Endothelial cell of umbilical vein (primary cell): ENCODE measurements around the gene CEP170. TPM values are rescaled to one million over a fixed set of nuclear protein-coding genes. Genes with fewer than 3 reads are reported as not detected.

Experiments
- BruUV-seq: library from RNA; stranded (reverse); fragments of 400-500 nt; replicated peaks from 2 replicates; lab custom pipeline; 2021; lab: Mats Ljungman, UMichigan
- CTCF ChIA-PET: fragments of 300-600, 350-600 bp; sonication (Branson Sonifier 250); formaldehyde crosslinking; loops from one replicate; lab custom pipeline; 2021; ENCODE audit warnings: antibody characterized with exemption, inconsistent platforms; lab: Charles Lee
- POLR2A ChIA-PET: fragments of 300-600, 350-600 bp; sonication (Branson Sonifier 250); formaldehyde crosslinking; loops from one replicate; lab custom pipeline; 2021; ENCODE audit warnings: antibody characterized with exemption, inconsistent platforms; lab: Charles Lee
- DNase-seq: peaks from one replicate; pipeline ENCODE4 v3.0.0-alpha.2; 2011; ENCODE audit warnings: low read depth, low spot score
- FAIRE-seq: peaks from 2 replicates; lab custom pipeline; 2011; peaks lifted over from hg19 to GRCh38; lab: Jason Lieb, UNC
- H2AFZ ChIP-seq: 2 replicates; pipeline ENCODE4 v1.6.0; 2012; ENCODE audit warnings: low read depth, low read length, control low read depth, inconsistent platforms
- H3K27ac ChIP-seq: 2 replicates; pipeline ENCODE4 v1.5.1; 2011; ENCODE audit warnings: low read depth, mild to moderate bottlenecking, control low read depth, low read length, moderate library complexity; ENCODE audit not compliant: insufficient read depth
- H3K27me3 ChIP-seq, 2 experiments: 2 replicates each; pipeline versions ENCODE4 v1.6.0 to v1.6.1; 2011; ENCODE audit warnings: low read length in 2 of 2, mixed read lengths in 1 of 2; ENCODE audit not compliant: control insufficient read depth in 2 of 2, insufficient read depth in 2 of 2
- H3K36me3 ChIP-seq, 2 experiments: 2 replicates in 1 of 2; 3 replicates in 1 of 2; pipeline ENCODE4 v1.5.1; 2011; ENCODE audit warnings: low read length in 2 of 2, mild to moderate bottlenecking in 1 of 2, moderate library complexity in 1 of 2; ENCODE audit not compliant: control insufficient read depth in 2 of 2, insufficient read depth in 2 of 2; ENCODE audit errors: extremely low read depth in 1 of 2
- H3K4me1 ChIP-seq: 3 replicates; pipeline ENCODE4 v1.5.1; 2011; ENCODE audit warnings: mild to moderate bottlenecking, low read length; ENCODE audit not compliant: control insufficient read depth, insufficient read depth; ENCODE audit errors: extremely low read depth
- H3K4me2 ChIP-seq: 2 replicates; pipeline ENCODE4 v1.6.1; 2011; ENCODE audit warnings: low read length, control low read depth, mixed read lengths; ENCODE audit not compliant: insufficient read depth
- H3K4me3 ChIP-seq, 3 experiments: fragments of 200-600 bp in 1 of 3; sonication (generic), shearing (Covaris generic) in 1 of 3; replicated peaks in 1 of 3; 2 replicates each; pipeline ENCODE4 v1.5.1; 2011 to 2016; ENCODE audit warnings: control low read depth in 3 of 3, low read length in 3 of 3, mild to moderate bottlenecking in 2 of 3, inconsistent platforms in 1 of 3, low read depth in 1 of 3, moderate library complexity in 1 of 3; ENCODE audit not compliant: insufficient read depth in 1 of 3
- H3K79me2 ChIP-seq: 2 replicates; pipeline ENCODE4 v1.6.0; 2012; ENCODE audit warnings: low read length, inconsistent platforms; ENCODE audit not compliant: control insufficient read depth, insufficient read depth
- H3K9ac ChIP-seq: replicated peaks from 2 replicates; pipeline ENCODE3; 2011; ENCODE audit warnings: low read length, control low read depth; ENCODE audit not compliant: insufficient read depth; ENCODE audit errors: extremely low read depth
- H3K9me1 ChIP-seq: replicated peaks from 3 replicates; pipeline ENCODE4 v1.6.0; 2011; ENCODE audit warnings: mild to moderate bottlenecking, low read length; ENCODE audit not compliant: control insufficient read depth, insufficient read depth; ENCODE audit errors: extremely low read depth
- H3K9me3 ChIP-seq: replicated peaks from 2 replicates; pipeline ENCODE4 v1.5.1; 2012; ENCODE audit warnings: low read length, inconsistent platforms; ENCODE audit not compliant: control insufficient read depth, insufficient read depth
- H4K20me1 ChIP-seq: replicated peaks from 2 replicates; pipeline ENCODE3; 2011; ENCODE audit warnings: mild to moderate bottlenecking, low read length; ENCODE audit not compliant: control insufficient read depth, insufficient read depth; ENCODE audit errors: extremely low read depth
- EZH2 ChIP-seq: IDR thresholded peaks from 2 replicates; pipeline ENCODE4 v1.6.1; 2012; ENCODE audit warnings: borderline replicate concordance, low read depth, mild to moderate bottlenecking, moderate library complexity, low read length, inconsistent platforms; ENCODE audit not compliant: severe bottlenecking
- FOS ChIP-seq: IDR thresholded peaks from 2 replicates; pipeline ENCODE4 v1.6.1; 2011; ENCODE audit warnings: mild to moderate bottlenecking, low read length, moderate library complexity, borderline replicate concordance; ENCODE audit not compliant: insufficient read depth
- GATA2 ChIP-seq: IDR thresholded peaks from 2 replicates; pipeline ENCODE4 v1.7.0; 2011; ENCODE audit warnings: low read depth, mild to moderate bottlenecking, moderate library complexity, mixed read lengths, low read length; ENCODE audit not compliant: insufficient read length, insufficient read depth
- JUN ChIP-seq: IDR thresholded peaks from 2 replicates; pipeline ENCODE4 v1.6.1; 2011; ENCODE audit warnings: borderline replicate concordance, low read depth; ENCODE audit not compliant: insufficient read length, insufficient read depth
- MYC ChIP-seq: IDR thresholded peaks from one replicate; pipeline ENCODE4 v1.6.1; 2011; ENCODE audit warnings: mild to moderate bottlenecking, low read depth, low read length
- POLR2A ChIP-seq: IDR thresholded peaks from 2 replicates; pipeline ENCODE4 v1.6.1; 2012; ENCODE audit warnings: low read depth, mild to moderate bottlenecking, control low read depth, low read length
- POLR2AphosphoS5 ChIP-seq: IDR thresholded peaks from 2 replicates; pipeline ENCODE4 v1.6.1; 2012; ENCODE audit warnings: low read depth, mild to moderate bottlenecking, control low read depth, low read length, moderate library complexity; ENCODE audit not compliant: insufficient read depth
- dilution Hi-C: fragments of 300-500 bp; cut with MboI; formaldehyde crosslinking; loops from one replicate; pipeline ENCODE4 v1.15.0; 2019; ENCODE audit warnings: low sequenced_read_pairs; ENCODE audit not compliant: extremely low pct_ligation_motif_present
- intact Hi-C: fragments of 100-400 bp; cut with micrococcal nuclease; formaldehyde crosslinking; loops from one replicate; pipeline ENCODE4 v1.10.0; 2022
- polyA plus RNA-seq, 4 experiments: library from polyadenylated mRNA; depleted of rRNA in 3 of 4; stranded (reverse) in 3 of 4; unstranded in 1 of 4; fragments of >200 nt; gene quantifications; 2 replicates each; pipeline versions ENCODE4 v1.2.1 to v1.2.3, GENCODE V29; 2011 to 2012; ENCODE audit warnings: missing spikeins in 1 of 4
- total RNA-seq: library from RNA; stranded (reverse); gene quantifications from 2 replicates; pipeline ENCODE4 v1.2.3, GENCODE V29; 2021
- TF ChIP-seq, protein P1 (sequence below): IDR thresholded peaks from 2 replicates; pipeline ENCODE4 v1.6.1; 2011; ENCODE audit not compliant: insufficient read depth, insufficient read length
- TF ChIP-seq, protein P2 (sequence below), 2 donors: IDR thresholded peaks; 1 replicate in 1 of 2; 2 replicates in 1 of 2; pipeline ENCODE4 v1.5.1; 2011; ENCODE audit warnings: low read length in 2 of 2, mild to moderate bottlenecking in 2 of 2, moderate library complexity in 2 of 2, control low read depth in 1 of 2, inconsistent platforms in 1 of 2, low read depth in 1 of 2; ENCODE audit not compliant: insufficient read depth in 1 of 2; ENCODE audit errors: extremely low read depth in 1 of 2

Gene CEP170
- total and polyA plus RNA-seq, 2 donors (not counting 3 experiments of a cell fraction or from before 2014, with no cell fraction given), result 49.6 to 225 TPM

DNA sequence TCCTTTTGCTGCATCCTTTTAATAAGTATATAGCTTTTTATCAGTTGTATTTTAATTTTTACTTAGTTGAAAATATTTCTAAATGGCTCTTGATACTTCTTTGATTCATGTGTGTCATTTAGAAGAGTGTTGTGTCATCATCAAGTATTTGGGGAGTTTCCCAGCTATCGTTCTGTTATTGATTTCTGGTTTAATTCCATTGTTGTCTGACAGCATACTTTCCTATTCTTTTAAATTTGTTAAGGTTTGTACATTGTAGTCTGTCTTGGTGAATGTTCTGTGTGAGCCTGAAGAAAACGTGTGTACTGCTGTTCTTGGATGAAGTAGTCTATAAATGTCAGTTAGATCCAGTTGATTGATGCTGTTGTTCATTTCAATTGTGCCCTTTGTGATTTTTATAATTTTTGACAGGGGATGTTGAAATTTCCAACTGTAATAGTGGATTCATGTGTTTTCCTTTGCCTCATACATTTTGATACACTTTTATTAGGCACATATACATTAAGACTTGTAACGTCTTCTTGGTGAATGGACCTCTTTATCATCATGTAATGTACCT, 25.6 kb upstream of the CEP170 start:
- H3K36me3 ChIP-seq, result peaks cover 0 to 2% of the 10 kb centered on the region in 2 experiments
- intact Hi-C loops (no loop called here), dilution Hi-C loops (no loop called here)
- no peak overlapping the region for H3K9ac ChIP-seq
- no peak overlapping the region for H3K4me3 ChIP-seq
- H2AFZ ChIP-seq, result no peak overlapping the region
- no TSS peak for BruUV-seq
- H3K9me1 ChIP-seq, result no peaks in the 10 kb centered on the region
- H3K27ac ChIP-seq, result no peak overlapping the region
- peaks cover 14% of the 10 kb centered on the region for H3K79me2 ChIP-seq
- H4K20me1 ChIP-seq, result no peaks in the 10 kb centered on the region
- TF ChIP-seq, protein P1, sequence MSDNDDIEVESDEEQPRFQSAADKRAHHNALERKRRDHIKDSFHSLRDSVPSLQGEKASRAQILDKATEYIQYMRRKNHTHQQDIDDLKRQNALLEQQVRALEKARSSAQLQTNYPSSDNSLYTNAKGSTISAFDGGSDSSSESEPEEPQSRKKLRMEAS, result no peak
- TF ChIP-seq GATA2 (no peak), EZH2 (no peak), MYC (no peak), POLR2A (no peak)
- CTCF ChIA-PET, result interaction anchor here (0.6 kb wide), 1 partner anchor 19 kb away, joined by 3 read pairs; no protein-coding TSS in a partner anchor
- no peak for DNase-seq
- H3K27me3 ChIP-seq, result no peaks in the 10 kb centered on the region
- peaks cover 5% of the 10 kb centered on the region for H3K4me1 ChIP-seq
- no peaks in the 10 kb centered on the region for H3K9me3 ChIP-seq
- POLR2A ChIA-PET, result no interaction called here
- no peak overlapping the region for H3K4me2 ChIP-seq
- FAIRE-seq, result no peak

DNA sequence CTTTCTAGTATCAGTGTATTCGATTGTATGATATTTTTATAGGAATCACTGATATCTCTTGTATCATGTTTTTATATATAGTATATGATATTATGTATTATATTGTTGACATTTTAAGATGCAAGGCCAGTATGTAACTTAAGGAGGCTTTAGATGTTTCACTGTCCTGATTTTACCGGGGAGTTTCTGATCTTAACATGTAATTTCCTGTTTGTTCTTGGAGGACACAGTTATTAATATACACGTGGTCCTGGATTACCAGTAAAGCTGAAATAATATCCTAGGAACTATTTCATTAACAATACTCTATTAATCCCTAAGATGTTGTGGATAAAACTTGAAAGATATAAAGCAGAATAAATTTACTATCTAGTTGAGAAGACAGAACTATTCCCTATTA, 20.2 kb upstream of the CEP170 start:
- no TSS peak for BruUV-seq
- no peaks in the 10 kb centered on the region for H3K27me3 ChIP-seq
- no peak for DNase-seq
- no peak overlapping the region for H3K4me2 ChIP-seq
- peaks cover 24% of the 10 kb centered on the region for H3K79me2 ChIP-seq
- no peaks in the 10 kb centered on the region for H3K9me1 ChIP-seq
- CTCF ChIA-PET, result interaction anchor here (0.8 kb wide), 1 partner anchor 15 kb away, joined by 3 read pairs; no protein-coding TSS in a partner anchor
- no peak overlapping the region for H2AFZ ChIP-seq
- H3K9me3 ChIP-seq, result no peaks in the 10 kb centered on the region
- H3K4me3 ChIP-seq, result no peak overlapping the region
- no peak overlapping the region for H3K9ac ChIP-seq
- TF ChIP-seq FOS (no peak), EZH2 (no peak), POLR2A (no peak), MYC (no peak), JUN (no peak), POLR2AphosphoS5 (no peak), GATA2 (no peak)
- TF ChIP-seq, protein P1, result no peak
- TF ChIP-seq, protein P2, sequence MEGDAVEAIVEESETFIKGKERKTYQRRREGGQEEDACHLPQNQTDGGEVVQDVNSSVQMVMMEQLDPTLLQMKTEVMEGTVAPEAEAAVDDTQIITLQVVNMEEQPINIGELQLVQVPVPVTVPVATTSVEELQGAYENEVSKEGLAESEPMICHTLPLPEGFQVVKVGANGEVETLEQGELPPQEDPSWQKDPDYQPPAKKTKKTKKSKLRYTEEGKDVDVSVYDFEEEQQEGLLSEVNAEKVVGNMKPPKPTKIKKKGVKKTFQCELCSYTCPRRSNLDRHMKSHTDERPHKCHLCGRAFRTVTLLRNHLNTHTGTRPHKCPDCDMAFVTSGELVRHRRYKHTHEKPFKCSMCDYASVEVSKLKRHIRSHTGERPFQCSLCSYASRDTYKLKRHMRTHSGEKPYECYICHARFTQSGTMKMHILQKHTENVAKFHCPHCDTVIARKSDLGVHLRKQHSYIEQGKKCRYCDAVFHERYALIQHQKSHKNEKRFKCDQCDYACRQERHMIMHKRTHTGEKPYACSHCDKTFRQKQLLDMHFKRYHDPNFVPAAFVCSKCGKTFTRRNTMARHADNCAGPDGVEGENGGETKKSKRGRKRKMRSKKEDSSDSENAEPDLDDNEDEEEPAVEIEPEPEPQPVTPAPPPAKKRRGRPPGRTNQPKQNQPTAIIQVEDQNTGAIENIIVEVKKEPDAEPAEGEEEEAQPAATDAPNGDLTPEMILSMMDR (IDR thresholded peaks at IDR 0.05; ENCODE audit: extremely low read depth in 1 of 2, insufficient read depth in 1 of 2, low read depth in 1 of 2, low read length in 2 of 2), result no peak
- FAIRE-seq, result no peak
- peaks cover 2 to 6% of the 10 kb centered on the region in 2 experiments for H3K36me3 ChIP-seq
- no peak overlapping the region for H3K27ac ChIP-seq
- H3K4me1 ChIP-seq, result peaks cover 8% of the 10 kb centered on the region
- POLR2A ChIA-PET, result interaction anchor here (0.7 kb wide), 1 partner anchor 9 kb away, joined by 6 read pairs; no protein-coding TSS in a partner anchor
- no peaks in the 10 kb centered on the region for H4K20me1 ChIP-seq
- dilution Hi-C loops (no loop called here), intact Hi-C loops (loop anchor here (1.0 kb wide), 1 partner anchor 35 kb away; no protein-coding TSS in a partner anchor)
